Hepatocyte (in vitro differentiated cells): ENCODE data around the gene DHRS11. TPM values are rescaled to one million over a fixed set of nuclear protein-coding genes. Genes with fewer than 3 reads are reported as not detected.

Experiments used
- DNase-seq: peaks from one replicate; pipeline ENCODE4 v3.0.0-alpha.2; 2016; ENCODE audit warnings: low spot score
- H2AFZ ChIP-seq: fragments of 200-600 bp; sonication (generic); 2 replicates; pipeline ENCODE4 v1.6.0; 2016; ENCODE audit warnings: antibody characterized with exemption, mild to moderate bottlenecking
- H3K27ac ChIP-seq: fragments of 200-600 bp; sonication (generic); 2 replicates; pipeline ENCODE4 v1.5.1; 2016; ENCODE audit warnings: mild to moderate bottlenecking
- H3K27me3 ChIP-seq: fragments of 200-600 bp; sonication (generic); 2 replicates; pipeline ENCODE4 v1.6.1; 2016
- H3K36me3 ChIP-seq: fragments of 200-600 bp; sonication (generic); replicated peaks from 2 replicates; pipeline ENCODE4 v1.5.1; 2016; ENCODE audit warnings: low read depth; ENCODE audit not compliant: insufficient read depth
- H3K4me1 ChIP-seq: fragments of 200-600 bp; sonication (generic); 2 replicates; pipeline ENCODE4 v1.5.1; 2016; ENCODE audit warnings: mild to moderate bottlenecking, moderate library complexity; ENCODE audit not compliant: insufficient read depth
- H3K4me2 ChIP-seq: fragments of 200-600 bp; sonication (generic); 2 replicates; pipeline ENCODE4 v1.6.0; 2016
- H3K4me3 ChIP-seq: fragments of 200-600 bp; sonication (generic); 2 replicates; pipeline ENCODE4 v1.5.1; 2016; ENCODE audit warnings: mild to moderate bottlenecking
- H3K79me2 ChIP-seq: fragments of 200-600 bp; sonication (generic); 2 replicates; pipeline ENCODE4 v1.6.0; 2017; ENCODE audit warnings: mild to moderate bottlenecking
- H3K9me2 ChIP-seq: fragments of 200-600 bp; sonication (generic); replicated peaks from 2 replicates; pipeline ENCODE4 v1.6.0; 2017; ENCODE audit warnings: mild to moderate bottlenecking; ENCODE audit not compliant: insufficient read depth
- H3K9me3 ChIP-seq: fragments of 200-600 bp; sonication (generic); 2 replicates; pipeline ENCODE4 v1.5.1; 2016; ENCODE audit warnings: low read depth, mild to moderate bottlenecking
- H4K20me1 ChIP-seq: fragments of 200-600 bp; sonication (generic); 2 replicates; pipeline ENCODE4 v1.6.0; 2016; ENCODE audit warnings: mild to moderate bottlenecking; ENCODE audit not compliant: insufficient read depth, poor library complexity, severe bottlenecking
- CTCF ChIP-seq: fragments of 200-600 bp; sonication (generic); IDR thresholded peaks from 2 replicates; pipeline ENCODE4 v1.5.1; 2016; ENCODE audit warnings: antibody characterized with exemption, mild to moderate bottlenecking; ENCODE audit not compliant: poor library complexity
- EZH2 ChIP-seq: fragments of 200-600 bp; sonication (generic); IDR thresholded peaks from 2 replicates; pipeline ENCODE4 v1.6.1; 2016; ENCODE audit warnings: antibody characterized with exemption, mild to moderate bottlenecking, borderline replicate concordance
- EZH2phosphoT487 ChIP-seq: fragments of 200-600 bp; sonication (generic); IDR thresholded peaks from one replicate; pipeline ENCODE4 v1.6.1; 2018; ENCODE audit warnings: antibody characterized with exemption, mild to moderate bottlenecking, low read depth, moderate library complexity; ENCODE audit not compliant: unreplicated experiment, severe bottlenecking
- WGBS: methylation state at CpG from one replicate; pipeline ENCODE4 v1.1.6; 2016; ENCODE audit warnings: low lambda C conversion rate; ENCODE audit errors: missing lambda C conversion rate; 5-methylcytosine and 5-hydroxymethylcytosine counted together
- polyA plus RNA-seq: library from polyadenylated mRNA; unstranded; fragments of >200 nt; fragmentation: Nextera tagmentation; extraction: Ambion mirVana; gene quantifications from 2 replicates; pipeline ENCODE4 v1.2.1, GENCODE V29; 2016
- total RNA-seq: library from RNA; depleted of rRNA; stranded (reverse); fragments of >200 nt; gene quantifications from 2 replicates; pipeline ENCODE4 v1.2.3, GENCODE V29; 2014

Gene DHRS11
- total and polyA plus RNA-seq, 2 experiments from 2014 or later: 33.2 to 49.8 TPM

- no peaks in the 10 kb centered on the region for H3K9me2 ChIP-seq
- H3K27me3 ChIP-seq: peaks cover 33% of the 10 kb centered on the region
- DNase-seq: peak; percentile 85
- TF ChIP-seq EZH2phosphoT487: no peak
- peak; percentile 97 for TF ChIP-seq CTCF
- H2AFZ ChIP-seq: no peak overlapping the region
- no peak overlapping the region for H3K4me3 ChIP-seq
- H3K79me2 ChIP-seq: no peaks in the 10 kb centered on the region
- 25% methylated on average over 13 of the region's 14 CpGs for WGBS
- H3K4me1 ChIP-seq: peaks cover 5% of the 10 kb centered on the region
- no peaks in the 10 kb centered on the region for H3K9me3 ChIP-seq
- H3K4me2 ChIP-seq: no peak overlapping the region
- H3K36me3 ChIP-seq: no peaks in the 10 kb centered on the region
- H3K27ac ChIP-seq: no peak overlapping the region
- H4K20me1 ChIP-seq: no peaks in the 10 kb centered on the region
Observed at GRCh38 chr17:36629252-36629847, 37.7 kb downstream of the DHRS11 start.

- no peaks in the 10 kb centered on the region for H3K9me3 ChIP-seq
- H3K27ac ChIP-seq: no peak overlapping the region
- no peak overlapping the region for H2AFZ ChIP-seq
- 75% methylated on average over 8 of the region's 8 CpGs for WGBS
- DNase-seq: no peak
- no peaks in the 10 kb centered on the region for H3K9me2 ChIP-seq
- H3K79me2 ChIP-seq: no peaks in the 10 kb centered on the region
- H3K4me3 ChIP-seq: no peak overlapping the region
- no peak overlapping the region for H3K4me2 ChIP-seq
- no peak for TF ChIP-seq EZH2phosphoT487
- no peak for TF ChIP-seq EZH2
- no peak for TF ChIP-seq CTCF
- no peaks in the 10 kb centered on the region for H4K20me1 ChIP-seq
- H3K27me3 ChIP-seq: peaks cover 40% of the 10 kb centered on the region
- H3K4me1 ChIP-seq: peaks cover 5% of the 10 kb centered on the region
- H3K36me3 ChIP-seq: no peaks in the 10 kb centered on the region
Observed at GRCh38 chr17:36629970-36630502, 38.4 kb downstream of the DHRS11 start.

GRCh38 chr17:36631022-36631421 lies 39.3 kb downstream of the DHRS11 start:
- H3K4me1 ChIP-seq: peaks cover 5% of the 10 kb centered on the region

More at GRCh38 chr17:36631022-36631421, 39.3 kb downstream of the DHRS11 start:
- Histone ChIP-seq H2AFZ (no peak overlapping the region), H4K20me1 (no peaks in the 10 kb centered on the region), H3K4me2 (no peak overlapping the region), H3K9me3 (no peaks in the 10 kb centered on the region), H3K79me2 (no peaks in the 10 kb centered on the region), H3K27me3 (peaks cover 46% of the 10 kb centered on the region), H3K9me2 (no peaks in the 10 kb centered on the region), H3K36me3 (no peaks in the 10 kb centered on the region), H3K27ac (no peak overlapping the region), H3K4me3 (no peak overlapping the region)
- WGBS: 69% methylated on average over 4 of the region's 4 CpGs
- DNase-seq: no peak
- no peak for TF ChIP-seq EZH2
- no peak for TF ChIP-seq EZH2phosphoT487
- TF ChIP-seq CTCF: no peak
